Measurements from ENCODE around the gene SUGP2.
A peak's percentile ranks its signal among the peaks of the same experiment; 100 is the strongest.

The SUGP2 gene

DNA sequence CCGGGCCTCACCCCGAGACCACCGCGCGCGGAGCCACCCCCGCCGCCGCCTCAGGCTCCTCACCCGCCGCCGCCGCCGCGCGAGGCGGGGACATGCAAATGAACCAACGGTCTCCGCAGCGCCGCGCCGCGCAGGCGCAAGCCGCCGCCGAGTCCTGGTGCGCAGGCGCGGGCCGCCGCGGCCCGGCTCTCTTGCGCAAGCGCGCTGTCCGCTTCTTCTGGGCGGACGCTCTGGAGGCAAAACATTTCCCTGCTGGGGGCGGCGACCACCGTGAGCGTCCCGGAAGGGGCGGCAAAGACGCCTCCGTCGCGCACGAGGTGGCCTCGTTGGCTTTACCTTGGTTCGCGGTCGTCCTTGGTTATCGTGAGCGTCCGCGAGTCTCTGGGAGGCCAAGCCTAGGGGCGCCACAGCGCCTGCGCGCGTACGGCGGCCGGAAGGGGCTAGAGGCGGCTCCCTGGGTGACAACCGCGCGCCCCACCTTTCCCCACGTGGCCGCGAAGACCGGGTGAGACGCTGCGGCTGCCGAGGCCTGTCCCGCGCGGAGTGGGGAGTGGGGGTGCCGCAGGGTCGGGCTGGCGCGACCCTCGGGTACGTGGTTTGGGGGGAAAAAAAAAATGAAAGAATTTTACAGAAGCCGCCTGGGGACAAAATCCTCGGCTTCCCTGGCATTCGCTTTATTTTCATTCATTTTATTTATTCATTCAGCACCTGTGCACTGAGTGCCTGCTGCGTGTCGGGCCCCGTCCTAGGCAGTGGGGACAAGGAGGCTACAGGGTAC is at the start of gene SUGP2, which contains the start of gene ARMC6:
TSS of gene SUGP2 (minus strand) at position 92 of the 778 bp plus-strand sequence. CDS start 2,446 bp downstream, outside the sequence.
TSS of gene ARMC6 (plus strand) at position 178 of the 778 bp plus-strand sequence. CDS start 607 bp downstream, outside the sequence.
- peak; percentile 88 for DNase-seq

DNA sequence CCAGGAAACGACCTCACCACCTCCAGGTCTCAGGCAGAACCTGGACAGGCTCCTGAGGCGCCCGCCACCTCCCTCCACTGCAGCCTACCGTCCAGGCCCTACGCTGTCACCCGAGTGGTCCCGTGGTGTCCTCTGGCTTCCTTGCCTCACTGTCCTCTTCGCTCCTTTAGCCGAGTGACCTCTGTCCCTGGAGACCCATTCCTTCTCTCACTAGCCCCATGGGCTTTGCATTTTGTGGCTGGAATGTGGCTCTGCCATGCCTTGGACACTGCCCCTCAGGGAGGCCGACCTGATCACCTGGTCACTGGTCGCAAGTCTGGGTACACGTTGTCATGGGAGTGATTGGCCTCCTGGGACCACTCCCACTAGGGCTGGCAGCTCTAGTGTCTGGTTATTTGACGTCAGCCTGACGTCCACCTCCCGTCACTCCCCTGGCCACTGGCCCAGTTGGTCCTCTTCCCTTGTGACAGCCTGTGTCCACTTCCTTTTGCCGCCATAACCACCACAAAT is 48.4 kb upstream of the SUGP2 start:
- DNase-seq = no peak

GRCh38 chr19:19079571-19079970 is 46.3 kb upstream of the SUGP2 start:
- DNase-seq = no peak

- no peak for DNase-seq
These were observed 45.5 kb upstream of the SUGP2 start for GRCh38 chr19:19078801-19079200.

DNA sequence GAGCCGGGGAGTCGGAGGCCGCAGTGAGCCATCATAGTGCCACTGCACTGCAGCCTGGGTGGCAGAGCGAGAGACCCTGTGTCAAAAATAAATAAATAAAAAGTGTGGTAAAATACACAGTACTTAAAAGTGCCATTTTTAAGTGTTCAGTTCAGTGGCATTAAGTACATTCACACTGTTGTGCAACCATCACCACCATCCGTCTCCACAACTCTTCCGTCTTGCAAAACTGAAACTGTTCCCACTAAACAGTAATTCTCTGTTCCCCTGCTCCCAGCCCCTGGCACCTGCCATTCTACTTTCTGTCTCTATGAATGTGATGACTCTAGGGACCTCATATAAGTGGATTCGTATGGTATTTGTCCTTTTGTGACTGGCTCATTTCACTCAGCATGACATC is 43.8 kb upstream of the SUGP2 start:
- no peak for DNase-seq

DNA sequence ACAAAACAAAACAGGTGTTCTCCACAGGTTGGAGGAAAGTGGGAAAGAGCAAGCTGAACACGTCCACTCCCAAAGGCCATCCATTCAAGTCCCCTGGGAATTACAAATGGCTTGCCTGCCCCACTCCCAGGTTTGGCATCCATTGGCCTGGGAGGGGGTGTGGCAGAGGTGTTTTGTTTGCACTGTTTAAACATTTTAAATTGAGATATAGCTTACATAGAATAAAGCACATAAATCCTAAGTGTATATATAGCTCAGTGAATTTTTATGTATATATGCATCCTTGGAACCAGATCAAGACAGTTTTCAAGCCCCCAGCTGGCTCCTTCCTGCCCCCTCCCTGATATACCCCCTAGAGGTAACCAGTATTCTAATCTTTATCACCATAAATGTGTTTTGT is 43.2 kb upstream of the SUGP2 start:
- no peak for DNase-seq

- DNase-seq = no peak
These were observed 41.8 kb upstream of the SUGP2 start for GRCh38 chr19:19075126-19075525.

DNA sequence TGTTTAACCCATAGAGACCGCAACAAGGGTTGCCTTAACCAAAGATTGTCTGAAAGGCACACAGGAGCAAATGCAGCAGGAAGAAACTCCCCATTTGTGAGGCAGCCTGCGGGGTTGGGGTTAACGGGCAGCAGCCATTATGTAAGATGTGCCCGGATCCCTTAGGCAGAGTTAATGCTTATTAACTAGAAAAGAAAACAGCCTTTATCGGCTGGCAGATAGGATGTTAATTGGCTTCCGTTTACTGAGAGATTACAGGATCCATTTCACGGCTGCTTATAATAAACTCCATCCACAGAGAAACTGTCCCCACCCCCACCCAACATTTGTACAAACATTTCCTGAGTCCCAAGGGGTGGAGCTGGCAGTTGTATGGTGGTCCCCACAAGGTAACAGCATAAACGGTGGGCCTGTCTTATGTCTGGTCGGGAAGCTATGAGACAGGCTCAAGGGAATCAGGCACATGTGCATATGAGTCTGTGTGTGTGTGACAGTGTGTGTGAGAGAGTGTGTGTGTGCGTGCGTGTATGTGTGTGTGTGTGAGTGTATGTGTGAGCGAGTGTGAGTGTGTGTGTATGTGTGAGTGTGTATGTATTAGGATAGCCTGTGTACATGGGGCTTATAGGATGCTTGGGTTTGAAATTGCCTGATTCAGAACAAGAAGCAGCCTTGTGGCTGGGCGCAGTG is 41.0 kb upstream of the SUGP2 start:
- no peak for DNase-seq

DNA sequence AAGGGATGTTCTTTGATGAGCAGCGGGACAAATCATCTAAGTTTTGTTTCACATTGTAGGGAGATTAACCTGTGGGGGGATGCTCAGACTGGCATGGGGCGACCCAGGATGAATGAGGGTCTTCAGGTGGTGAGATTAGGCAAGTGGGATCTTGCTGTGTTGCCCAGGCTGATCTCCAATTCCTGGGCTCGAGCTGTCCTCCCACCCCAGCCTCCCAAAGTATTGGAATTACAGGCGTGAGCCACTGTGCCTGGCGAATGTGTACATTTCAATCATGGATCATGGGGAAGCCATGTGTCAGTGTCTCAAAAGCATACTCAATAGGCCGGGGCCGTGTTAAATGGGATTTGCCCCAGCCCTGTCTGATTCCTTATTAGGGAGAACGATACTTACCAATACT is 38.6 kb upstream of the SUGP2 start:
- no peak for DNase-seq

GRCh38 chr19:19068659-19069654 is 35.6 kb upstream of the SUGP2 start:
- DNase-seq = no peak

GRCh38 chr19:19067276-19068072 is 34.2 kb upstream of the SUGP2 start:
- DNase-seq = no peak

GRCh38 chr19:19064811-19065745 is 31.8 kb upstream of the SUGP2 start:
- peak; percentile 31 for DNase-seq

DNA sequence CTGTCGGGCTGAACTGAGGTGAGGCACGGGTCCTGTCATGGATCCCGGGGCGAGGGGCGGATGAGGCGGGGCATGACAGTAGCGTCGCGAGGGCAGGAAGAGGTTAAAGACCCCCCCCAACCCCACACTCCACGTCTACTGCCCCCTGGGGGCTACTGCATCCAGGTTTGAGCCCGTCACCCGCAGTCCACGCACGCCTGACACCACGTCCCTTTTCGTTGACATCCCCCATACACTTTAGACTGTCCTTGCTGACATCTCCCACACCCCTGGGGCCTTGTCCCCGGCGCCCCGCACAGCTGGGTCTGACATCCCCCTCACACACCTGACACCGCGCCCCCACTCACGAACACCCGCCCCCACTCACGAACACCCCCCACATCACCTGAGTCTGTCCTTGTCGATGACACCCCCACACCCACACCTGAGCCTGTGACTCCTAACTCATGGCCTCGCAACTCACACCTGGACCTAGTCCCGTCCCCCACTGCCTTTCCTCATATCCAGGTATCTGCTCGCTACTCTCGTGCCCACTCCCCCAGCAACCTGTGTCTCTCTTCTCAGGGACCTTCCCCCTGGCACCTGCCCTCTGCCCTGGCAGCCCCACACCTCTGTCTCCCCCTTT is 30.9 kb upstream of the SUGP2 start:
- DNase-seq = no peak

DNA sequence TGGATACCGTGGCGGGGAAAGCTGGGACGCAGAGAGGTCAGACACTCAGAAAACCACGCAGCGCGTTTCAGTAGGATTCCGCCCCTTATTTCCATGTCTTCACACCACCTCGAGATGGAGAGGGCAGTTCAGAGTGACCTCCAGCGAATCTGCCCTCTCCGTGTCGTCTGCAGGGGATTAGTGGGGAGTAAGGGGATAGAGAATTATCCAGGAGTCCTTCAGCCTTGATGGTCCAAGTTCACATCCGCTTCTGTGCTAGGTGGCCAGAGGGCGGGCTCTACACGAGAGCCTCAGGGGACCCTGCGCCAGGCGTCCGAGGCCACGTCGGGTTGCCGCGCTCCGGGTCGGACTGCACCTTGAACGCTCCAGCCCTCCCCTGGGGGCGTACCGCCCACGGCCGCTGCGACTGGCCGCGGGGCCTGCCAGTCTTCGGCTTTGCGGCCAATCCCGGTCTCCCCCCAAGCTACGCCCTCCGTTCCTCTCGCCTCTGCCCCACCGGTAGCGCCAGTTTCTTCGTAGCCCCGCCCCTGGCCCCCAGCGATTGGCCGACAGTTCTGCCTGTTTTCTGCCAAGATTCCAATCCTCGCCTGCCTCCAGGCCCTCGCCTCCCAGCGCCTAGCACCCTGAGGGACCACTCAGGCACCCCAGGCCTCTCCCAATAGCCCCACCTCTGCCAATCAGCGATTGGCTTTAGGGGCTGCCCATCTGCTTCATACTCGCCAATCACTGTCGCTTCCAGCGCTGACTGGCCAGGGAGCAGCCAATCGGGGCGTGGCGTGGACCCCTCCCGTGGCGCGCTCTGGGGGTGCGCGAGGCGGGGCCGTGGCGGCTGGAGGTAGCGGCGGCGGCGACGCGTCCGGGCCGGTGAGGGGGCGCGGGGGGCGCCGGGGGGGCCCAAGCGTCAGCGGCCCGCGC is 30.1 kb upstream of the SUGP2 start, which contains the start of gene SLC25A42:
TSS of gene SLC25A42 (plus strand) at position 812 of the 915 bp plus-strand sequence. CDS start 32,131 bp downstream, outside the sequence.
- peak; percentile 97 for DNase-seq

DNA sequence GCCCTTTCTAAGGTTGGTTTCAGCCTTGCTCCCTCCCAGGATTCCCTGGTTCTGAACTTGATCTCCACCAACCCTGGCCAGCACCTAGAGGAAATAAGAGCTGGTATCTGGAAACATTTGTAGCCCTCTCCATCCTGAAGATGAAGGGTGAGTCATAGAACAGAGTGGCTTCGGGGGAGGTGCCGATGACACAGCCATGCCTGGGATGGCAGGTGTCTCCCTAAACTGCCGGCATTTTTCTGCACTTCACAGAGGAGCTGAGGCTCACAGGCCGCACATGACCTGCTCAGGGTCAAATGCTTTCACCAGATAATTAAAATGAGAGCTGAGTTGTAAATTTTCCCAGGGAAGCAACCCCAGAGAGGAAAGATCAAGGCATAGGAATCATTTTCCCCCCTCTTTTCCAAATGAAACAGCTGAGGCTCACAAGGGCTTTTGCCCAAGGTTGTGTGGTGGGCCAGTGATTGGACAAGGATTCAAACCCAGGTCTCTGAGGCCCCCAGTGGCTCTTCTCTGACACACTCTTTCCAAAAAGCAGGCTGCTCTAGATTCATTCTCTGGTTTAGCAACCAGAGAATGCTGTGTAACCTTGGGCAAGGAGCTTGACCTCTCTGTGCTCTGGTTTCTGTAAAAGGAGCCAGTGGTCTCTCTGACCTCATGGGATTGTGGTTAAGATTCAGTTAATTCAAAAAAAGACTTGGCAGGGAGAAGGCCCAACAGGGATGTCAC is 29.3 kb upstream of the SUGP2 start:
- peak; percentile 26 for DNase-seq

DNA sequence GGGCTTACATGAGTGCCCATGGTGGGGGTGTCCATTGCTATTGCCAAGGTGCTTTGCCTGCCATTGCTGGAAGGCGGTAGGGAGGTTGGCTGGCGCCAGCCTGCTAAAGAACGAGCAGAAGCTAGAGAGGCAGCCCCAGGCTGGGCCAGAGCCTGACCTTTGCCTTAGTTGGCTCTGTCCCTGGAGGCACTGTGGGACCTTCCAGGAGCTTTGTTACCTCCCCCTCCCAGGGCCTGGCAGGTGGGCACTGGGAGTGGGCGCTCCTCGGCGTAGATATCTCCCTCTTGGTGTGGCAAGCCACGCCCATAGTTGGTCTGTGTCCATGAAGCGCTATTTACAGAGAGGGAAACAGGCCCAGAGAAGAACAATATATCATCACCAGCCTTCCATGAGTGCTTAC is 28.2 kb upstream of the SUGP2 start:
- DNase-seq = no peak

- no peak for DNase-seq
These were observed 26.7 kb upstream of the SUGP2 start for GRCh38 chr19:19059837-19060611.
